Measurements from ENCODE around the gene TRAF7.
"Not testable (repeated sequence)": the region's sequence is repeated elsewhere in the genome, so short reads cannot be mapped to it uniquely, and the experiment has no call there.

Gene TRAF7

GRCh38 chr16:2155091-2155950 is at the start of gene TRAF7:
TRAF7 (plus strand) TSS chr16:2155782; CDS start chr16:2163921, 8,139 bp downstream.
- DNase-seq, result peak; percentile 100

- not testable (repeated sequence) for DNase-seq
Observed at GRCh38 chr16:2106211-2106610, 49.4 kb upstream of the TRAF7 start.

- DNase-seq, result not testable (repeated sequence)
Observed at GRCh38 chr16:2107121-2107790, 48.3 kb upstream of the TRAF7 start.

GRCh38 chr16:2107791-2108125 is 47.8 kb upstream of the TRAF7 start:
- DNase-seq, result not testable (repeated sequence)

DNA sequence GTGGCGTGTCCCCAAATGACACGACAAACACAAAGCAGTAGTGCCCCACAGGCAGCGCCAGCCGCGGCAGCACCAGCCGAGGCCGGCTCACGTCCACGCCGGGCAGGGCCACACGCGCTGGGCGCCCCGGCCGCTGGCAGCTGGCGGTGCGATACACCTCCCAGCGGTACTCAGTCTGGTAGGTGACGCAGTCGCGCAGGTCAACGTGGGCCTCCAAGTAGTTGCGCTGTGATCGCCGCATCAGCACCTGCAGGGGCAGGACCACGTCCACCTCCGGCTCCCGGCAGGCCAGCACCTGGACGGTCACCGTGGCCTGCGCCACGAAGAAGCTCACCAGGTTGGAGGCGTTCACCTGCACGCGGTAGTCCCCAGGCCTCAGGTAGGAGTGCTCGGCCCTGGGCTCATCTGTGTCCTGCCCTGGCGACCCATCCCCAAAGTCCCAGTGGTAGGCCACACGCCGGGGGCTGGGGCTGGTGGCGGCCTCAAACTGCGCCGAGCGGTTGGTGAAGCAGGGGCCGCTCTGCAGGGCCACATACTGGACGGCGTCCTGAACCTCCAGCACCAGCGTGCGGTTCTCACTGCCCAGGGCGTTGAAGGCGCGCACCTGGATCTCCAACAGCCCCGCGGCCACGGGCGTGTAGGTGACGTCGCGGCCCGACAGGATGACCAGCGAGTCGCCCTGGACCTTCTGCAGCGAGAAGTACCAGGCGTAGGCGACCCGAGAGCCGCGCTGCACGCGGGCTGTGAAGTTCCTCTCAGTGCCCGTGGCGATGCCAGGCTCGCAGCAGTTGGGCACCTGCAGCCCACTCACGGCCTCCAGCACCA is 46.9 kb upstream of the TRAF7 start:
- not testable (repeated sequence) for DNase-seq

GRCh38 chr16:2109271-2109580 is 46.4 kb upstream of the TRAF7 start:
- not testable (repeated sequence) for DNase-seq

- not testable (repeated sequence) for DNase-seq
Observed at GRCh38 chr16:2109872-2110271, 45.7 kb upstream of the TRAF7 start.

DNA sequence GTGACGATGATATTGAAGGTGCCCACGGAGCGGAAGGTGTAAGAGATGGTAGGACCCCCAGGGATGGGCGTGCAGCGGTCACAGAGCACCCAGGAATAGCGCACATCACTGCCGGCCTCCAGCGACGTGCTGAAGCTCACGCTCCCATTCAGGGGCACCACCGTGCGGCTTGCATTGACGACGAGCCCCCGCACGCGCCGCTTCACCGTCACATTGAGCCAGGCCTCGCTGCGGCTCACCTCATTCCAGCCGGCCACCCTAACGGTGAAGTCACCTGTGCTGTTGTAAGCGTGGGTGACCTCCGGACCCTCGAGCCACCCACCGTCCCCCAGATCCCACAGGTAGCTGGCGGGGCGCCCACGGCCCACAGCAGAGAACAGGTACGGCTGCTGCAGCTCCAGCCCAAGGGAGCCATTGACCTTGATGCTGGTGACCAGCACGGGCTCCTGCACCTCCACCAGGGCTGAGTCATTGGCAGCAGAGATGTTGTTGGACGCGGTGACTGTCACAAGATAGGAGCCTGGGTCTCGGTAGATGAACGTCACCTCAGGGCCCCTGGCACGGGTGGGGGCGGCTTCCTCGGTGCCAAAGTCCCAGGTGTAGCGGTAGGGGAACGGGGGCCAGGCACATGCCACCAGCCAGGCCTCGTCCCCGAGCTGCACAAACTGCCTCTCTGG is 45.1 kb upstream of the TRAF7 start:
- DNase-seq, result not testable (repeated sequence)

DNA sequence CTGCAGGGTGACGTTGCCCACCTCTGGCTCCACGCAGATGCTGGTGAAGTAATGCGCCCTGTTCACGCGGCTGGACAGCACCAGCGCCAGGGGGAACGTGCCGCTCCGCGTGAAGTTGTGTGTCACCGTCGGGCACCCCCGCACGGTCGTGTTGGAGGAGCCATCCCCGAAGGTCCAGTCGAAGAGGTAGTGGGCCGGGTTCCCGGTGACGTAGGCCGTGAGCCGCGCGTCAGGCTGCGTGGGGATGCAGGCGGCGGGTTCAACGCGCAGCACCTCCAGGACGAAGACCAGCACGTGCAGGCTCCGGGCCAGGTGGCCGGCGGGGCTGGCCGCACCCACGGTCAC is 44.6 kb upstream of the TRAF7 start:
- DNase-seq, result not testable (repeated sequence)

- DNase-seq, result not testable (repeated sequence)
Observed at GRCh38 chr16:2111412-2112335, 43.9 kb upstream of the TRAF7 start.

DNA sequence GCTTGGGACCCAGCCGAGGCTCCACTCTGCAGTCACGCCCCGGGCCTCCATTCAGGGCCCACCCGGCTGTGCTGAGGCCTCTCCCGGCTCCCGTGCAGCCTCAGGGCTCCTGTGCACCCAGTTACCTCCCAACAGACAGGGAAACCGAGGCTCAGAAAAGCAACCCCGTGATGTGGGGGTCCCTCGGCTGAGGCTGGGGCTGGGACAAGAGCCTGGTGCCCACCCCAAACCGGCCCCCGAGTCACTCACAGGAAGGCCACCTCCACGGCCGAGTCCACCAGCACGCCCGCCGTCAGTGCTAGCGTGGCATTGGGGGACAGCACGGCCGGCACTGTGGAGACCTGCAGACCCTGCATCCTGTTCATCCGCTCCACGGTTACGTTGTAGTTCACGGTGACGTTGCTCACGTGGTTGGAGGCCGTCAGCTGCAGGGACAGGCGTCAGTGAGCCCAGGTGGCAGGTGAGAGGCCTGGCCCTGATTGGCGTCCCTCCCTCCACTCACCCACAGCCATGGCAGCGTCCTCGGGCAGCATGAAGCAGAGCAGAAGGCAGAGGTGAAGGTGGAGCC is 43.0 kb upstream of the TRAF7 start:
- DNase-seq, result not testable (repeated sequence)

- DNase-seq, result not testable (repeated sequence)
Observed at GRCh38 chr16:2114225-2114624, 41.4 kb upstream of the TRAF7 start.

DNA sequence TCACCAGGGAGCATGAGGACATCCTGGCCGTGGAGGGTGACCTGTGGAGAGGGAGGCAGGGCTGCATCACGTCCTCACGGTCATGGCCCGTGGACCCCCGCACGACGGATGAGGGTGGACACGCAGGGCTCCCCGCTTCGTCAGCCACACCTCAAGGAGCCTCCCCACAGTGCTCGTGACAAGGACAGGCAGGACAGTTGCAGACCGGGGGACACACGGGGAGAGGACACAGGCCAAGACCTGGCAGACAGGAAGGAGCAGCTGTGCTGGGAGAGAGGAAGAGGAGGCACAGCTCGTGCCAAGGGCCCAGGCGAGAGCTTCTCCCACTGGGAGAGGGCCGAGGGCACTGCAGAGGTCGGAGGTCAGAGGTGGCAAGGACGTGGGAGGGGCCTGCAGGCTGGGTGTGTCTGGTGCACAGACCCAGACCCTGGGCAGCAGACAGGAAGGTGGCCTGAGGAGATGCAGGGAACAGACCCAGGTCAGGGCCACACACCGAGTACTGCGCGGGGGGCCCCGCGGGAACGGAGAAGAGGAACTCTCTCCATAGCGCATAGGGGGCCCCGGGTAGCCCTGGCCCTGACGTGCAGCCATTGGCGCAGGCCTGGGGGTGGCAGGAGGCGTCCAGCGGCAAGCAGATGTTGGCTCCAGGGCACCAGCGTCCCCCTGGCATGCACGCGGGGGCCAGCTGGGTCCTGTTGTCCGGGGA is 40.5 kb upstream of the TRAF7 start:
- not testable (repeated sequence) for DNase-seq

GRCh38 chr16:2115591-2115973 is 40.0 kb upstream of the TRAF7 start:
- DNase-seq, result no peak

DNA sequence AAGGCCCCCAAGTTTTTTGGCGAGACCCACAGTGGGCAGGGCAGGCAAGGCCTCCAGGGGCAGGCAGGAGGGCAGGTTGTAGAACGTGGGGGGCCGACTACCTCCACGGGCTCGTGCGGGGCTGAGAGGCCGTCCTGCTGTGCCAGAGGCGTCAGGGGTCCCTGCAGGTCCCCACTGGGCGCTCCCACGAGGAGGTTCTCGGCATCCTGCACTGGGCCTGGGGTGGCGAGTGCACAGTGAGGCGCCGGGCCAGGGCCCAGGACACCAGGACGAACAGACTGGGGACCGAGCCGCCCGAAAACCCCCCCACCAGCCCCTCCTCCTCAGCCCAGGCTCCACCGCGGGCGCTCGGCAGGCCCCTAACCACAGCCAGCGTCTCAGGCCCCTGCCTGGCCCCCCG is 39.2 kb upstream of the TRAF7 start:
- DNase-seq, result not testable (repeated sequence)

GRCh38 chr16:2117341-2117740 is 38.2 kb upstream of the TRAF7 start:
- not testable (repeated sequence) for DNase-seq

- DNase-seq, result not testable (repeated sequence)
Observed at GRCh38 chr16:2117960-2118722, 37.4 kb upstream of the TRAF7 start.

GRCh38 chr16:2121325-2121724 is 34.3 kb upstream of the TRAF7 start:
- peak; percentile 28 for DNase-seq

DNA sequence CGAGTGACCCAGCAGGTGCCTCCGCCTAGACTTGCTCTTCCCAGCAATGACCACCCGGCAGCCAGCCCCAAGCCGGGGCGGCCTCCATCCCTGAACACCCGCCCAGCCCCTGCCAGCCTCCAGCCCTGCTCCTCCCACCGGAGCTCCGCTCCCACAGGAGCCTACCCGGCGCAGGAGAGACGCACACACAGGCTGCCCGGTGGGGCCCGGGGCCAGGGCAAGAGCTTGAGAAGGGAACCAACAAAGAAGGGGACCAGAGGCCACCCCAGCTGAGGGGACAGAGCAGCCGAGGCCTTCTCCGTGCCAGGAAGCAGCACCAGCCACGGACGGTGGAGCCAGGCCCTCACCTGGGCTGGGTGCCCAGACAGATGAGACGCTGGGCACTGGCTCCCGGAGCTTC is 33.7 kb upstream of the TRAF7 start:
- no peak for DNase-seq

DNA sequence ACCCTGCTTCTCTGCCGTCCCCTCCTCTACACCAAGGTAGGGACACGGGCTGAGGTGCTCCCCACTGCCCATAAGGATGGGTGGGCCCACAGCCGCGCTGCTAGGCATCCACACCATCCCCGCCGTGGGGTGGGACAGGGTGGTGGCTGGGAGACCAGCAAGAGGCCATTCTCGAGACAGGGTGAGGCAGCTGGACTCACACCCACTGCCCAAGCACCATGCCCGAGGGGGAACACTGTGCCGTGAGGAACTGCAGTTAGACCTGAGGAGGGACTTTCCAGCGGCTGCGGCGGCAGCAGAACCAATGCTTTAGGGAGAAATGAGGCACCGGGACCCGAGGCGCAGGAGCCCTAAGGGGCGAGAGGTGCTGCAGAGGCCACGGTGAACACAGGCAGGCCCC is 33.2 kb upstream of the TRAF7 start:
- no peak for DNase-seq
